Sigmoid colon (tissue), 7 donors: ENCODE results near the gene DIP2B. TPM values are rescaled to one million over a fixed set of nuclear protein-coding genes. Genes with fewer than 3 reads are reported as not detected.

Experiments used
- DNase-seq: peaks from one replicate; pipeline ENCODE4 v3.0.0-alpha.2; 2019
- H3K27ac ChIP-seq, 4 donors: fragments of 200-600 bp; sonication (generic); one replicate each; pipeline ENCODE4 v1.5.1; 2016 to 2019; ENCODE audit warnings: mild to moderate bottlenecking in 1 of 4
- H3K27me3 ChIP-seq, 3 donors: fragments of 200-600 bp; sonication (generic); one replicate each; pipeline ENCODE4 v1.5.1; 2019; ENCODE audit warnings: mild to moderate bottlenecking in 1 of 3
- H3K36me3 ChIP-seq, 4 donors: fragments of 200-600 bp; sonication (generic); one replicate each; pipeline ENCODE4 v1.5.1; 2016 to 2019
- H3K4me1 ChIP-seq, 4 donors: fragments of 200-600 bp; sonication (generic); one replicate each; pipeline ENCODE4 v1.5.1; 2017 to 2019
- H3K4me3 ChIP-seq, 4 donors: fragments of 200-600 bp; sonication (generic); one replicate each; pipeline ENCODE4 v1.5.1; 2017 to 2019; ENCODE audit warnings: mild to moderate bottlenecking in 2 of 4, moderate library complexity in 1 of 4
- H3K9me3 ChIP-seq, 4 donors: fragments of 200-600 bp in 3 of 4; sonication (generic) in 3 of 4; one replicate each; pipeline versions ENCODE4 v1.5.1 to v1.6.1; 2013 to 2019
- EP300 ChIP-seq, 4 donors: sonication (generic); formaldehyde crosslinking; IDR thresholded peaks; one replicate each; pipeline ENCODE4 v1.6.1; 2017; ENCODE audit warnings: antibody characterized with exemption in 4 of 4
- POLR2A ChIP-seq, 2 donors: fragments of 450-650 bp; IDR thresholded peaks; one replicate each; pipeline ENCODE4 v1.6.1; 2016; ENCODE audit warnings: antibody characterized with exemption in 2 of 2, mild to moderate bottlenecking in 2 of 2, moderate library complexity in 2 of 2
- POLR2AphosphoS5 ChIP-seq, 4 donors: sonication (generic); formaldehyde crosslinking; IDR thresholded peaks; one replicate each; pipeline ENCODE4 v1.6.1; 2017; ENCODE audit warnings: antibody characterized with exemption in 4 of 4
- WGBS, 2 donors: extraction: QIAGEN DNeasy Blood & Tissue Kit; methylation state at CpG; one replicate each; pipeline ENCODE4 v1.1.7; 2013; 5-methylcytosine and 5-hydroxymethylcytosine counted together
- intact Hi-C: fragments of 100-400 bp; cut with DNase I; formaldehyde crosslinking; loops from one replicate; pipeline ENCODE4 v1.15.1; 2023
- polyA plus RNA-seq, 3 donors: library from polyadenylated mRNA; stranded (reverse); fragments of 200-250 nt; gene quantifications; one replicate each; pipeline ENCODE4 v1.2.3, GENCODE V29; 2013
- total RNA-seq, 4 donors: library from RNA; depleted of rRNA; stranded (reverse); fragments of >200 nt; gene quantifications; one replicate each; pipeline ENCODE4 v1.1.0, GENCODE V29; 2016
- TF ChIP-seq, protein P1 (sequence below), 4 experiments: fragments of 450-650 bp in 3 of 4; fragments of 200-600 bp in 1 of 4; IDR thresholded peaks; one replicate each; pipeline ENCODE4 v1.5.1; 2016 to 2019; ENCODE audit warnings: antibody characterized with exemption in 4 of 4, mild to moderate bottlenecking in 3 of 4, moderate library complexity in 2 of 4
- donor health status: healthy with polysubstance abuse.
- donor health status: Bipolar disorder and iron deficiency.
- donor health status: healthy.

DIP2B gene
- total and polyA plus RNA-seq, 7 donors, result 7.2 to 28.0 (median 16.4) TPM

DNA sequence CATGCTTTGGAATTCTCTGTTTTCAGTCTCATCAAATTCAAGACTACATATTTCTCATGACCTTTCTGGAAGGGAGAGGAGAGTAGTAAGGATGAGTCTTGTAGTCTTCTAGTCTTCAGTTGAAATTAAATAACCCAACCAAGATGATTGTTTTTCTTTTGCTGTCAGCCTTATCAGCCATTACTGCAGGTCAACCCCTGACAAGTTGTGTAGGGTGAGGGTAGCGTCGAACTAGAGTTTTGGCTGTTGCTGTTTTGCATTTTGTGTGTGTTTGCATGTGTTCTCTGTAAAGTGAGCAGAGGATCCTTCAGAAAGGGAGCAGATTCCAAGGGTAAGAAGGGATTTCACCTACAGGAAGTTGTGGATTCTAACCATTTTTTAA lies 28.4 kb downstream of the DIP2B start:
- WGBS, 2 donors, result 26 to 70% methylated on average over 2 of the region's 2 CpGs
- Histone ChIP-seq H3K36me3 (no peaks in the 10 kb centered on the region), H3K4me3 (no peak overlapping the region), H3K4me1 (peaks cover 0 to 31% (median 22%) of the 10 kb centered on the region in 4 donors), H3K27me3 (no peaks in the 10 kb centered on the region), H3K27ac (peak overlapping the region in 1 of 4 donors; percentile 4), H3K9me3 (no peaks in the 10 kb centered on the region)
- TF ChIP-seq, protein P1, sequence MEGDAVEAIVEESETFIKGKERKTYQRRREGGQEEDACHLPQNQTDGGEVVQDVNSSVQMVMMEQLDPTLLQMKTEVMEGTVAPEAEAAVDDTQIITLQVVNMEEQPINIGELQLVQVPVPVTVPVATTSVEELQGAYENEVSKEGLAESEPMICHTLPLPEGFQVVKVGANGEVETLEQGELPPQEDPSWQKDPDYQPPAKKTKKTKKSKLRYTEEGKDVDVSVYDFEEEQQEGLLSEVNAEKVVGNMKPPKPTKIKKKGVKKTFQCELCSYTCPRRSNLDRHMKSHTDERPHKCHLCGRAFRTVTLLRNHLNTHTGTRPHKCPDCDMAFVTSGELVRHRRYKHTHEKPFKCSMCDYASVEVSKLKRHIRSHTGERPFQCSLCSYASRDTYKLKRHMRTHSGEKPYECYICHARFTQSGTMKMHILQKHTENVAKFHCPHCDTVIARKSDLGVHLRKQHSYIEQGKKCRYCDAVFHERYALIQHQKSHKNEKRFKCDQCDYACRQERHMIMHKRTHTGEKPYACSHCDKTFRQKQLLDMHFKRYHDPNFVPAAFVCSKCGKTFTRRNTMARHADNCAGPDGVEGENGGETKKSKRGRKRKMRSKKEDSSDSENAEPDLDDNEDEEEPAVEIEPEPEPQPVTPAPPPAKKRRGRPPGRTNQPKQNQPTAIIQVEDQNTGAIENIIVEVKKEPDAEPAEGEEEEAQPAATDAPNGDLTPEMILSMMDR (IDR thresholded peaks at IDR 0.05), result no peak
- no peak for TF ChIP-seq EP300 (IDR thresholded peaks at IDR 0.05)
- TF ChIP-seq POLR2AphosphoS5 (IDR thresholded peaks at IDR 0.05), result no peak
- no peak for TF ChIP-seq POLR2A (IDR thresholded peaks at IDR 0.05)
- intact Hi-C loops, result no loop called here
- DNase-seq, result no peak

DNA sequence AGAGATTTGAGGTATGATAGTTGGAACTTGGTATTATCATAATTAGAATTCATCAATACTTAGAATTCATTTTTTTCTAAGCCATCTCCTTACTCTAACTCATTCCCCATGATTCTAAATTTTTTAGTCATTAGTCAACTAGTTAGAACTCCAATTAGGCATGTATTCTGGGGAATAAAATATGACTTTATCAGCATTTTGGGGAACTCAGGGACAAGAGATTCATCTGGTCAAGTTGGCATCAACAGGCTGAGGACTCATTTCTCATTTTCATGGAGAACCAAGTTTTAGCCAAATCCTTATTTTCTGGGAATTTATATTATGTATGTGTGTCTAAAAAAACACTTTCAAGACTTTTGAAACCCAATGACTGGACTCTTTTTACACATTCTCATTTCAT lies 29.2 kb downstream of the DIP2B start:
- intact Hi-C loops, result no loop called here
- Histone ChIP-seq H3K9me3 (no peaks in the 10 kb centered on the region), H3K27ac (no peak overlapping the region), H3K36me3 (no peaks in the 10 kb centered on the region), H3K4me3 (no peak overlapping the region), H3K27me3 (no peaks in the 10 kb centered on the region), H3K4me1 (peaks cover 0 to 28% (median 22%) of the 10 kb centered on the region in 4 donors)
- TF ChIP-seq, protein P1 (IDR thresholded peaks at IDR 0.05), result no peak
- TF ChIP-seq POLR2A (IDR thresholded peaks at IDR 0.05), result no peak
- TF ChIP-seq EP300 (IDR thresholded peaks at IDR 0.05), result no peak
- TF ChIP-seq POLR2AphosphoS5 (IDR thresholded peaks at IDR 0.05), result no peak
- no peak for DNase-seq

DNA sequence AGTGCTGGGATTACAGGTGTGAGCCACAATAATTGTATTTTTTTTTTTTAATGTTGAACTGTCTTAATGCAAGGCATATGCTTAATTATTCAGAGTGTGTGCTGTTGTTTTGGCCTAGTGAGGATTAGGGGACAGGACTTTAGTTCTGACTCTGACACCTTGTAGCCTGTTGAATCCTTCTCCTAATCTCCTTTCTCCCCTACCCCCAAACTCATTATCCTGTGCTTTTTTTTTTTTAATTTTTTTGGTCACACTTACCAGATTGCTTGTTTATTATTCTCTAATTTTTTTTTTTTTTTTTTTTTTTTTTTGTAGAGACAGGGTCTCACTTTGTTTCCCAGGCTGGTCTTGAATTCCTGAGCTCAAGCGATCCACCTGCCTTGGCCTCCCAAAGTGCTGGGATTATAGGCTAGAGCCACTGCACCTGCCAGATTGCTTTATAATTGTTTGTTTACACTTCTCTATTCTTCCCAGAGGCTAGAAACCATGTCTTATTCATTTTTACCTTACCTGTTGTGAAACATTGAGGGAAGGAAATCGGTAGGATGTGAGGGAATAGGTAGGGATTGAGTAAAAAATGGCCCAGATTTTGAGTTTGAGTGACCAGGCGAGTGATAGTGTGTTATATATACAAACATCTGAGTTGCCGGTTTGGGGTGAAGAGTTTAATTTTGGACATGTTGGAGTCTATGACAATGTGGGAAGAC lies 32.2 kb downstream of the DIP2B start:
- intact Hi-C loops, result no loop called here
- WGBS, 2 donors, result 19 to 68% methylated on average over 4 of the region's 4 CpGs
- H3K4me3 ChIP-seq, result no peak overlapping the region
- H3K27me3 ChIP-seq, result no peaks in the 10 kb centered on the region
- TF ChIP-seq EP300 (IDR thresholded peaks at IDR 0.05) (no peak), POLR2A (IDR thresholded peaks at IDR 0.05) (no peak), POLR2AphosphoS5 (IDR thresholded peaks at IDR 0.05) (no peak)
- TF ChIP-seq, protein P1 (IDR thresholded peaks at IDR 0.05), result no peak
- H3K36me3 ChIP-seq, result no peaks in the 10 kb centered on the region
- no peak for DNase-seq
- no peak overlapping the region for H3K27ac ChIP-seq
- H3K9me3 ChIP-seq, result no peaks in the 10 kb centered on the region
- peaks cover 0 to 27% (median 17%) of the 10 kb centered on the region in 4 donors for H3K4me1 ChIP-seq

DNA sequence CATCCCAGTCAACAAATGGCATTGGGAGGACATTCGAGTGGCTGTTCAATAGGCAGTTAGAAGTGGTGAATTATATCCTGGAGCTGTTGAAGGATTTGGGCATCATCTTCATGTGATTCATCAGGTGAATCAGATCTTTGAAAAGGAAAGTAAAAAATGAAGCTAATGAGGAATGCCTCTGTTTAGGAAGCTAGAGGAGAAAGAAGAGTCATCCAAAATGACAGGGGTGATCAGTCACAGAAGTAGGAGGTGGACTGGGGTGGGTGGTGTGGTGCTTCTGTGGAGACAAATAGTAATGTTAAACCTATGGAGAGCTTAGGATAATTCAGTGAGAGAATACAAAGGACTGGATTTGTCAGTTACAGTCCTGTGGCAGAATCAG lies 32.7 kb downstream of the DIP2B start:
- WGBS, 2 donors, result 17 to 78% methylated on average over 1 of the region's 1 CpG
- no peak overlapping the region for H3K4me3 ChIP-seq
- peaks cover 0 to 23% (median 11%) of the 10 kb centered on the region in 4 donors for H3K4me1 ChIP-seq
- no peak for DNase-seq
- TF ChIP-seq EP300 (IDR thresholded peaks at IDR 0.05) (no peak), POLR2AphosphoS5 (IDR thresholded peaks at IDR 0.05) (no peak)
- TF ChIP-seq, protein P1 (IDR thresholded peaks at IDR 0.05), result no peak
- no peaks in the 10 kb centered on the region for H3K36me3 ChIP-seq
- intact Hi-C loops, result no loop called here
- H3K9me3 ChIP-seq, result no peaks in the 10 kb centered on the region
- no peak overlapping the region for H3K27ac ChIP-seq
- H3K27me3 ChIP-seq, result no peaks in the 10 kb centered on the region

DNA sequence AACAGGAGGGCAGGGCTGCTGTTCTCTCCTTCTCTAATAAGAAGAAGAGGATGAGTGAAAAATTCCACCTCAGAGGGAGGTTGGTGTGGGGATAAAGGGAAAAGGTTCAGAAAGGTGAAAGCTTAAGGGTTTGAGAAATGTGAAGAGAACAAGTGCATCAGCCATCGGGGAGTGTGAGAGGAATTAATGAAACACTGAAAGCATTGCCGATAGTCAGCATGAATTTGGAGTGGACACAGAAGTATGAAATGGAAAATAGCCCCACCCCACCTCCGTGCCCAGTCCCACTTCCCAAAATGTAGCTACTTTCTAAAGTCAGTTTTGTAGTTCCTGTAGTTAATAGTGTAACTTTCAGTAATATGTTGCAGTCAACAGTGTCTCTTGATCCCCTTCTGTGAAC lies 33.4 kb downstream of the DIP2B start:
- no peak overlapping the region for H3K27ac ChIP-seq
- intact Hi-C loops, result no loop called here
- no peaks in the 10 kb centered on the region for H3K36me3 ChIP-seq
- H3K9me3 ChIP-seq, result no peaks in the 10 kb centered on the region
- 25 to 71% methylated on average over 3 of the region's 3 CpGs for WGBS, 2 donors
- H3K4me3 ChIP-seq, result no peak overlapping the region
- TF ChIP-seq EP300 (IDR thresholded peaks at IDR 0.05) (no peak), POLR2AphosphoS5 (IDR thresholded peaks at IDR 0.05) (no peak), POLR2A (IDR thresholded peaks at IDR 0.05) (no peak)
- TF ChIP-seq, protein P1 (IDR thresholded peaks at IDR 0.05), result no peak
- DNase-seq, result no peak
- peaks cover 0 to 16% (median 7%) of the 10 kb centered on the region in 4 donors for H3K4me1 ChIP-seq
- no peaks in the 10 kb centered on the region for H3K27me3 ChIP-seq
